Liver (tissue), 3 donors: Measurements from ENCODE around the gene TMEM167A.

ENCODE experiments used
- CTCF ChIP-seq: fragments of 150-350 bp; IDR thresholded peaks from 2 replicates; pipeline ENCODE4 v1.5.1; 2017; ENCODE audit warnings: improper control_type of control experiment, low read depth, low read length; ENCODE audit not compliant: missing input control
- JUND ChIP-seq, 2 donors: IDR thresholded peaks; 2 replicates each; pipeline ENCODE4 v1.6.1; 2016; ENCODE audit warnings: antibody characterized with exemption in 2 of 2
- NR2F2 ChIP-seq: IDR thresholded peaks from 2 replicates; pipeline ENCODE4 v1.6.1; 2016; ENCODE audit warnings: antibody characterized with exemption
- TAF1 ChIP-seq: conservative IDR thresholded peaks from 2 replicates; pipeline ENCODE4 v1.6.1; 2016; ENCODE audit warnings: antibody characterized with exemption, mild to moderate bottlenecking
- YY1 ChIP-seq: IDR thresholded peaks from 2 replicates; pipeline ENCODE4 v1.6.1; 2016; ENCODE audit warnings: antibody characterized with exemption, mild to moderate bottlenecking
- ZBTB33 ChIP-seq: IDR thresholded peaks from 2 replicates; pipeline ENCODE4 v1.6.1; 2016; ENCODE audit warnings: antibody characterized with exemption
- TF ChIP-seq, protein P1 (sequence below): IDR thresholded peaks from 2 replicates; pipeline ENCODE4 v1.6.1; 2016; ENCODE audit warnings: antibody characterized with exemption
- TF ChIP-seq, protein P2 (sequence below): IDR thresholded peaks from 2 replicates; pipeline ENCODE4 v1.6.1; 2016; ENCODE audit warnings: antibody characterized with exemption, mild to moderate bottlenecking
- donor health status: healthy.
- donor health status: healthy.

DNA sequence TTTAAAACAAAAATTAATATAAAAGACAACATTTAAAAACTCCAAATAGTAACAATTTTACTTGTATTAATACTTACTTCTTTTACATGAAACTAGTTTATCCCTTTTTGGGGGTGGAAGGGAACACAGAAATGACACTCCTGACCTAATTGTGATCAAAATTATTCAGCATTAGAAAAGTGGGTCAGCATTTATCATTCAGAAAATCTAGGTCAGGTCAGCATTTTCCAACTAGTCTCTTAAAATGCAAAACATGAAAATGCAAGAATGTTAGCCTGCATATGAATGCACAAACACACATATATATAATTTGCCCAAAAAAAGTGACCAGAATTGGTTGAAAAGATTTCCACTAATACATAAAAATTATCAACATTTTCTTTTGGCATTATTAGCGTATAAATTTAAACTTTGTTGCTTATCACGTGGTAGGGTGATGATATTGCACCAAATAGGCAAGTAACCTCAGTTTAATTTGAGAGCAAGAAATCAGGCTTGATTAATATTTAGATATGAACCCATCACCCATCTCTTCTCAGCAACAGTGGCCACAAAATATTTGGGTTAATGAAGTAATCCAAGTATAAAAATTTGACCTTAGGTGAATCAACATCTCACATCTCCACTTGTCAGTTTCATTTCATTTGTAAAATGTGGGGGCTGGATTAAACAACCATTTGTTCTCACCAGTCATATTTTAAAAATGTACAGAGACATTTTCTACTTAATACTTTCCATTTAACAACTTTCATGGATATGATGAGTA, 5.7 kb downstream of the TMEM167A start:
- TF ChIP-seq, protein P1, sequence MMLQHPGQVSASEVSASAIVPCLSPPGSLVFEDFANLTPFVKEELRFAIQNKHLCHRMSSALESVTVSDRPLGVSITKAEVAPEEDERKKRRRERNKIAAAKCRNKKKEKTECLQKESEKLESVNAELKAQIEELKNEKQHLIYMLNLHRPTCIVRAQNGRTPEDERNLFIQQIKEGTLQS, result no peak
- TF ChIP-seq CTCF (no peak), JUND (IDR thresholded peaks at IDR 0.05) (no peak), NR2F2 (no peak), ZBTB33 (no peak), YY1 (no peak), TAF1 (no peak)
- TF ChIP-seq, protein P2, sequence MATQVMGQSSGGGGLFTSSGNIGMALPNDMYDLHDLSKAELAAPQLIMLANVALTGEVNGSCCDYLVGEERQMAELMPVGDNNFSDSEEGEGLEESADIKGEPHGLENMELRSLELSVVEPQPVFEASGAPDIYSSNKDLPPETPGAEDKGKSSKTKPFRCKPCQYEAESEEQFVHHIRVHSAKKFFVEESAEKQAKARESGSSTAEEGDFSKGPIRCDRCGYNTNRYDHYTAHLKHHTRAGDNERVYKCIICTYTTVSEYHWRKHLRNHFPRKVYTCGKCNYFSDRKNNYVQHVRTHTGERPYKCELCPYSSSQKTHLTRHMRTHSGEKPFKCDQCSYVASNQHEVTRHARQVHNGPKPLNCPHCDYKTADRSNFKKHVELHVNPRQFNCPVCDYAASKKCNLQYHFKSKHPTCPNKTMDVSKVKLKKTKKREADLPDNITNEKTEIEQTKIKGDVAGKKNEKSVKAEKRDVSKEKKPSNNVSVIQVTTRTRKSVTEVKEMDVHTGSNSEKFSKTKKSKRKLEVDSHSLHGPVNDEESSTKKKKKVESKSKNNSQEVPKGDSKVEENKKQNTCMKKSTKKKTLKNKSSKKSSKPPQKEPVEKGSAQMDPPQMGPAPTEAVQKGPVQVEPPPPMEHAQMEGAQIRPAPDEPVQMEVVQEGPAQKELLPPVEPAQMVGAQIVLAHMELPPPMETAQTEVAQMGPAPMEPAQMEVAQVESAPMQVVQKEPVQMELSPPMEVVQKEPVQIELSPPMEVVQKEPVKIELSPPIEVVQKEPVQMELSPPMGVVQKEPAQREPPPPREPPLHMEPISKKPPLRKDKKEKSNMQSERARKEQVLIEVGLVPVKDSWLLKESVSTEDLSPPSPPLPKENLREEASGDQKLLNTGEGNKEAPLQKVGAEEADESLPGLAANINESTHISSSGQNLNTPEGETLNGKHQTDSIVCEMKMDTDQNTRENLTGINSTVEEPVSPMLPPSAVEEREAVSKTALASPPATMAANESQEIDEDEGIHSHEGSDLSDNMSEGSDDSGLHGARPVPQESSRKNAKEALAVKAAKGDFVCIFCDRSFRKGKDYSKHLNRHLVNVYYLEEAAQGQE, result no peak
